GM12878 (cell line): ENCODE results near the gene DTWD2. TPM values are rescaled to one million over a fixed set of nuclear protein-coding genes. Genes with fewer than 3 reads are reported as not detected.

Experiments
- ATF7 ChIP-seq: fragments of 450-650 bp; IDR thresholded peaks from 2 replicates; pipeline ENCODE4 v1.6.1; 2016; ENCODE audit warnings: low read depth, mild to moderate bottlenecking
- BACH1 ChIP-seq: fragments of 450-650 bp; IDR thresholded peaks from 2 replicates; pipeline ENCODE4 v1.6.1; 2017; ENCODE audit warnings: mild to moderate bottlenecking, borderline replicate concordance
- BHLHE40 ChIP-seq, 2 experiments: fragments of 450-650 bp in 1 of 2; IDR thresholded peaks; 2 replicates each; pipeline ENCODE4 v1.6.1; 2011 to 2017; ENCODE audit warnings: low read depth in 2 of 2, borderline replicate concordance in 1 of 2, improper control_type of control experiment in 1 of 2, low read length in 1 of 2, mild to moderate bottlenecking in 1 of 2
- CREM ChIP-seq: IDR thresholded peaks from 2 replicates; pipeline ENCODE4 v1.6.1; 2014; ENCODE audit warnings: antibody characterized with exemption, low read depth
- EED ChIP-seq: sonication (generic); IDR thresholded peaks from 2 replicates; pipeline ENCODE4 v1.6.1; 2016; ENCODE audit warnings: antibody characterized with exemption, low read depth
- ETV6 ChIP-seq, 2 experiments: fragments of 450-650 bp in 1 of 2; IDR thresholded peaks in 1 of 2; conservative IDR thresholded peaks in 1 of 2; 2 replicates each; pipeline ENCODE4 v1.6.1; 2014; ENCODE audit warnings: antibody characterized with exemption in 1 of 2, borderline replicate concordance in 1 of 2, low read depth in 1 of 2, mild to moderate bottlenecking in 1 of 2, moderate library complexity in 1 of 2
- HDGF ChIP-seq: fragments of 450-650 bp; IDR thresholded peaks from 2 replicates; pipeline ENCODE4 v1.6.1; 2016; ENCODE audit warnings: antibody characterized with exemption
- IKZF1 ChIP-seq: fragments of 450-650 bp; conservative IDR thresholded peaks from 2 replicates; pipeline ENCODE4 v1.6.1; 2017; ENCODE audit warnings: antibody characterized with exemption, mild to moderate bottlenecking
- IKZF2 ChIP-seq, 2 experiments: fragments of 450-650 bp; IDR thresholded peaks; 2 replicates each; pipeline ENCODE4 v1.6.1; 2017; ENCODE audit warnings: mild to moderate bottlenecking in 2 of 2, moderate library complexity in 2 of 2
- IRF4 ChIP-seq: IDR thresholded peaks from 2 replicates; pipeline ENCODE4 v1.6.1; 2011; ENCODE audit warnings: low read depth, low read length
- JUNB ChIP-seq: IDR thresholded peaks from 2 replicates; pipeline ENCODE4 v1.6.1; 2016; ENCODE audit warnings: antibody characterized with exemption, mild to moderate bottlenecking
- MEF2B ChIP-seq: fragments of 450-650 bp; IDR thresholded peaks from 2 replicates; pipeline ENCODE4 v1.6.1; 2018; ENCODE audit warnings: mild to moderate bottlenecking, moderate library complexity; ENCODE audit not compliant: partially characterized antibody, poor library complexity, severe bottlenecking
- NBN ChIP-seq: fragments of 450-650 bp; IDR thresholded peaks from 2 replicates; pipeline ENCODE4 v1.6.1; 2016
- PAX5 ChIP-seq: IDR thresholded peaks from 2 replicates; pipeline ENCODE4 v1.6.1; 2011; ENCODE audit warnings: low read depth, low read length, borderline replicate concordance
- PKNOX1 ChIP-seq: fragments of 450-650 bp; IDR thresholded peaks from 2 replicates; pipeline ENCODE4 v1.6.1; 2016; ENCODE audit warnings: mild to moderate bottlenecking
- POLR2A ChIP-seq: IDR thresholded peaks from 2 replicates; pipeline ENCODE4 v1.6.1; 2011; ENCODE audit warnings: low read depth, mild to moderate bottlenecking, low read length
- POLR2AphosphoS5 ChIP-seq: IDR thresholded peaks from 2 replicates; pipeline ENCODE4 v1.6.1; 2011; ENCODE audit warnings: mild to moderate bottlenecking, low read length, inconsistent platforms
- POU2F2 ChIP-seq: IDR thresholded peaks from 3 replicates; pipeline ENCODE4 v1.6.1; 2011; ENCODE audit warnings: low read depth, mild to moderate bottlenecking, low read length, borderline replicate concordance
- SIN3A ChIP-seq: IDR thresholded peaks from 2 replicates; pipeline ENCODE4 v1.6.1; 2012; ENCODE audit warnings: low read depth, low read length, improper control_type of control experiment
- TAF1 ChIP-seq: IDR thresholded peaks from 2 replicates; pipeline ENCODE4 v1.6.1; 2011; ENCODE audit warnings: mild to moderate bottlenecking, low read depth, low read length, borderline replicate concordance
- YY1 ChIP-seq: IDR thresholded peaks from 2 replicates; pipeline ENCODE4 v1.6.1; 2011; ENCODE audit warnings: low read depth, mild to moderate bottlenecking, low read length
- ZNF207 ChIP-seq: fragments of 450-650 bp; IDR thresholded peaks from 2 replicates; pipeline ENCODE4 v1.6.1; 2014; ENCODE audit warnings: antibody characterized with exemption, mild to moderate bottlenecking, borderline replicate concordance
- polyA plus RNA-seq, 11 experiments: library from polyadenylated mRNA; depleted of rRNA in 4 of 11; unstranded in 6 of 11; stranded (reverse) in 5 of 11; fragments of >200 nt; fragmentation: Nextera tagmentation in 4 of 11; fragmentation: Illumina TruSeq in 1 of 11; extraction: Ambion mirVana in 4 of 11; extraction: Trizol in 1 of 11; gene quantifications; 1 replicate in 1 of 11; 2 replicates in 10 of 11; pipeline versions ENCODE4 v1.2.1 to v1.2.3, GENCODE V29; 2011 to 2016; ENCODE audit warnings: inconsistent platforms in 2 of 11, missing spikeins in 2 of 11, low read depth in 1 of 11
- total RNA-seq, 4 experiments: library from RNA; depleted of rRNA in 3 of 4; stranded (reverse); fragments of >200 nt in 3 of 4; fragmentation: Illumina TruSeq in 1 of 4; extraction: Trizol in 1 of 4; gene quantifications; 2 replicates each; pipeline versions ENCODE4 v1.2.1 to v1.2.3, GENCODE V29; 2013 to 2021

Gene DTWD2
- total and polyA plus RNA-seq, 10 of the 15 experiments (the other 5 are each of a cell fraction or from before 2014, with no cell fraction given): 0.93 to 8.4 (median 5.1) TPM

GRCh38 chr5:119031905-119032304, 43.6 kb upstream of the DTWD2 start (continued):
- TF ChIP-seq PKNOX1: peak; percentile 56
- peak; percentile 73 for TF ChIP-seq CREM
- TF ChIP-seq NBN: 0 out of 2 replicates have a peak, but pooled peaks have one; percentile 14
- 0 out of 2 replicates have a peak, but pooled peaks have one; percentile 37 for TF ChIP-seq TAF1
- TF ChIP-seq BACH1: peak; percentile 25; the same call in 1 of the 2 replicates
- peak; percentile 94; the same call in 1 of the 2 replicates for TF ChIP-seq HDGF
- TF ChIP-seq YY1: 0 out of 2 replicates have a peak, but pooled peaks have one; percentile 30
- TF ChIP-seq POLR2A: peak; percentile 51; the same call in 1 of the 2 replicates
- peak; percentile 44; the same call in 1 of the 2 replicates for TF ChIP-seq PAX5
- TF ChIP-seq POU2F2: peak; percentile 41; the same call in 1 of the 3 replicates
- TF ChIP-seq ZNF207: no peak
- 0 out of 2 replicates have a peak, but pooled peaks have one; percentile 38 for TF ChIP-seq POLR2AphosphoS5
- peak in 1 of 2 experiments; percentile 46; a peak in 3 of 4 replicates for TF ChIP-seq IKZF2 (IDR thresholded peaks at IDR 0.05)
- TF ChIP-seq BHLHE40 (IDR thresholded peaks at IDR 0.05; ENCODE audit: borderline replicate concordance in 1 of 2, low read depth in 2 of 2, low read length in 1 of 2): peak; percentile 27 to 55; a peak in 1 of 4 replicates
- peak; percentile 30 for TF ChIP-seq JUNB
- 0 out of 2 replicates have a peak, but pooled peaks have one; percentile 29 for TF ChIP-seq IRF4
- TF ChIP-seq EED: peak; percentile 57; the same call in 1 of the 2 replicates
- no peak for TF ChIP-seq MEF2B
- TF ChIP-seq IKZF1: no peak
- TF ChIP-seq SIN3A: no peak
- 0 out of 4 replicates have a peak, but pooled peaks of 1 of the 2 experiments have one; percentile 28 for TF ChIP-seq ETV6 (conservative IDR thresholded peaks at IDR 0.05 in 1 of 2, IDR thresholded peaks at IDR 0.05 in 1 of 2; ENCODE audit: borderline replicate concordance in 1 of 2, low read depth in 1 of 2)
- TF ChIP-seq ATF7: peak; percentile 66
